Stimulated activated CD4-positive, alpha-beta T cell treated with anti-CD3 and anti-CD28 coated beads, Interleukin-1b, Interleukin-23, amount 100 ng/mL, for 24 hours (primary cell): ENCODE measurements around the gene C19orf81.
"Not testable (repeated sequence)": the region's sequence is repeated elsewhere in the genome, so short reads cannot be mapped to it uniquely, and the experiment has no call there.

ENCODE experiments used
- DNase-seq, 4 experiments: peaks; one replicate each; pipeline ENCODE4 v3.0.0-alpha.2; 2020; ENCODE audit warnings: low read depth in 4 of 4, low spot score in 1 of 4

The C19orf81 gene

GRCh38 chr19:50649433-50650391 is at the start of gene C19orf81:
Gene C19orf81, plus strand, starts transcription at chr19:50649445. Its CDS starts 0 bp downstream, at chr19:50649445.
- DNase-seq: no peak

DNA sequence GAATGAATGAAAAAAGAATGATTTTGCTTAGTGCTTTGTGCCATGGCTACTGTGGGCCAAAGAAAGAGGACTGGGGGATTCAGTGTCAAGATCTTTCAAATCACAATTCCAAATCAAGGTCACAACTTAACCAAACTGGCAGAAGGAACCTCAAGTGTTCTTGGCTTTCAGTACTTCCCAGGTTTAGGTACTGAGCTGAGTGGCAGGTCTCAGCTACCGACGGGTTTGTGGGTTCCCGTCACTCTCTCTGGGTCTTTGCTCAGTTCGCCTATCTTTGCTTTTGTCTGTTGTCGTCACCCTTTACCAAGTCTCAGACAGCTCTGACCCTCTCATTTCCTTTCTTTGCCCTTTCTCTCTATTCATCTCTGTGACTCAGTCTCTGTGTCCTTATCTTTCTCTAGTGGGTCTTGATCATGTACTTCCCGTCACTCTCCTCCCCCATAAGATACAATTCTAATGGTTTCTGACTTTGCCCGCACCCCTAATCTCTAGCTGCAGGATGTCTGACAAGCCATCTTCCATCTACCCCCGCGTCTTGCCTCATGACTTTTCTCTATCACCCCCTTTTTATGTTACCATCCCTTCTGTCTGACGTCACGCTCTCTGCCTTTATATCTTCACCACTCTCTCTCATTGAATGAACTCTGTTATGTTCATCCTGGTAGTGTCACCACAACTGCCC is 47.7 kb upstream of the C19orf81 start:
- no peak for DNase-seq

DNA sequence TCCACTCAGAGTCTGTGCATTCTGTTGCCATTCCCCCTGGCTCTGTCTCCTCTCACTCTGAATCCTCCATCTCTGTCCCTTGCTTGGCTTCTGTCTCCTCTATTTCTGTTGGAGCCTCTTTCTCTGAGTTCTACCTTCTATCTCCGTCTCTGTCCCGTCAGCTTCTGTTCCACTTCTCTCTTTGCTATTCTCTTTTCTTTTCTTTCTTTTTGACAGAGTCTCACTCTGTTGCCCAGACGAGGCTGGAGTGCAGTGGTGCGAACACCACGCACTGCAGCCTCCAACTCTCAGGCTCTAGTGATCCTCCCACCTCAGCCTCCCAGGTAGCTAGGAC is 47.2 kb upstream of the C19orf81 start:
- DNase-seq: no peak

- DNase-seq: no peak
Observed at GRCh38 chr19:50602496-50602895, 46.7 kb upstream of the C19orf81 start.

GRCh38 chr19:50602935-50603334 is 46.3 kb upstream of the C19orf81 start:
- DNase-seq: no peak

DNA sequence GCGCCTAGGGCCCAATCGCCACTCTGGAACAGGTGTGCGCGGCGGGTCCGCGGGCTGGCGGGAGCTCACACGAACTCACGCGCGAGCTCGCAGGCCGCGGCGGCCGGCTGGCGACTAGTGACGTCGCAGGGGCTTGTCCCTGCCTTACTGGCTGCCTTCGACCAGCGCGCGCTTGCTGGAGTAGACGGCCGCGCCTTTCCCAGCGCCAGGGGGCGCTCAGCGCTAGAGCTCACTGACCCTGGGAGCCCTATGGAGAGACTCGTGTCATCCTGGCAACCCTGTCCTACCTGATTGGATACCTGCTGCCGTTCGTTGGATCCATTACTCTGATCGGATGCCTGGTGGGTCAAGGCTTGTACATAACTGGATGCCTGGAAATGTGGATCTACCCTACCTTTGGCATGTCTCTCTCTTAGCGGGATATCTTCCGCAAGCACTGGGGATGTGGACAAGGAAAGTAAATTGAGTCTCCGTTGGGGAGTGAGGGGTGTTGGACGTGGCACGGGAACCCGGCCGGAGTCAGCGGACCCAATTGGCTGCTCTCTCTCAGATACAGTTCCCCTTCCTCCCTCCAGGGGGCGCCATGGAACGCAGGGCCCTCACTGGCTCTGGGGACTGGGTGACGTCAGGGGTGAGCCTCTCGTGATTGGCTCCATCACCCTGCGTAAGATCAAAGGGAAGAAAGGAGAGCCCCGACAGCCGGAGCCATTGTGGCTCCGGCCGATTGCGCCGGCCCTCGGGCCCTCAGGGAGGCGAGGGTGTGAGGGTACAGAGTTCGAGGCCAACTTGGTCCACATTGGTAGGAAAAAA is 44.8 kb upstream of the C19orf81 start:
- DNase-seq: not testable (repeated sequence)

- DNase-seq: not testable (repeated sequence)
Observed at GRCh38 chr19:50606059-50606836, 43.0 kb upstream of the C19orf81 start.

DNA sequence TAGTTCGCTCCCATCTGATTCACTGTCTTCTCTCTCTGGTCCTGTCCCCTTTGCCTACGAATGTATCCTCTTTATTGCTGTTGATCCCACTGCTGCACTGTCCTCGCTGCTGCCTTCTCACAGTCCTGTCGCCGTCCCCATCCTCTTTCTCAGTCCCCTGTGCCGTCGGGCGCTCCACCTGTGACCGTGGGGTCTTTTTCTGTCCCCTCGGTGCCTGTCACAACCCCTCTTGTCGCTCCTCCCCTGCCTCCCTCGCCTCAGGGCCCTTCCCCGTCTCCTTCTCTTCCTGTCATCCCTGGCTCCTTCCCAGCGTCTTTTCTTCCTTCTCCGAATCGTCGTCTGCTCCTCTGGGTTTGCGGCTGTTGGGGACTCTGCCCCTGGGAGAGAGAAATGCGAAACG is 41.9 kb upstream of the C19orf81 start:
- DNase-seq: no peak

GRCh38 chr19:50607874-50608785 is 41.1 kb upstream of the C19orf81 start:
- peak; percentile 39 to 80 (median 56) for DNase-seq

GRCh38 chr19:50612504-50613404 is 36.5 kb upstream of the C19orf81 start:
- DNase-seq: not testable (repeated sequence)

DNA sequence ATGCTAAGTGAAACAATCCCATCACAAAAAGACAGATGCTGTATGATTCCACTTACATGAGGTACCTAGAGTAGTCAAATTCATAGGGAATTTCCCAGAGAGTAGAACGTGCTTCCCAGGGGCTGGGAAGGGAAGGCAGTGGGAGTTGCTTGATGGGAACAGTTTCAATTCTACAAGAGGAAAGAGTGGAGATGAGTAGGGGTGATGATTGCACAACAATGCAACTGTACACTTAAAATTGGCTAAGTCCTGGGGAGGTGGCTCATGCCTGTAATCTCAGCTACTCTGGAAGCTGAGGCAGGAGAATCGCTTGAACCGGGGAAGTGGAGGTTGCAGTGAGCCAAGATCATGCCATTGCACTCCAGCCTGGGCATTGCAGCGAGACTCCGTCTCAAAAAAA is 30.9 kb upstream of the C19orf81 start:
- not testable (repeated sequence) for DNase-seq

- DNase-seq: not testable (repeated sequence)
Observed at GRCh38 chr19:50619184-50619583, 30.1 kb upstream of the C19orf81 start.

DNA sequence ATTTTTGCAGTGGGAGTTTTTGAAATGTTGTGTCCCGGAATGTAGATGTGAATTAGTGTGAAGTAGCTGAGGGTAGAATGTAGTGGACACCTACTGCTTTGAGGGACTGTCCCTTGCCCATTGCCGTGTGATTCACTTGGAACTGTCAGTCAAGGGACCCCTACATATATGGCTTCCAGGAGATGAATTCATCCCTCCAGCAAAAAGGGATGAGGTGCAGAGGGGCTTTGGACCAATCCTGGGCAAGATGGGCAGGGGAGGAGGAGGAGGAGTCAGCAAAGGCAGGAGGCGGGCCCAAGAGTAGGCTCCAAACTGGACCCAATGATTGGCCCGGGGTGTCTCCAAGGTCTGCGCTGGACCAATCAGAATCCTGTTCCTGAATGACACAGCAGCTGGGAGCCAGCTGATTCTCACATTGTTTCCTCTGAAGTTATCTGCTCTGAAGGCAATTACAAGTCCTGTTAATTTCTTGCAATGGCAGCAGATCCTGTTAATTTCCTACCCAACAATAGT is 28.8 kb upstream of the C19orf81 start:
- DNase-seq: not testable (repeated sequence)

GRCh38 chr19:50624949-50625600 is 24.2 kb upstream of the C19orf81 start:
- no peak for DNase-seq

GRCh38 chr19:50626011-50626410 is 23.2 kb upstream of the C19orf81 start:
- no peak for DNase-seq

GRCh38 chr19:50626795-50627194 is 22.4 kb upstream of the C19orf81 start:
- DNase-seq: no peak

DNA sequence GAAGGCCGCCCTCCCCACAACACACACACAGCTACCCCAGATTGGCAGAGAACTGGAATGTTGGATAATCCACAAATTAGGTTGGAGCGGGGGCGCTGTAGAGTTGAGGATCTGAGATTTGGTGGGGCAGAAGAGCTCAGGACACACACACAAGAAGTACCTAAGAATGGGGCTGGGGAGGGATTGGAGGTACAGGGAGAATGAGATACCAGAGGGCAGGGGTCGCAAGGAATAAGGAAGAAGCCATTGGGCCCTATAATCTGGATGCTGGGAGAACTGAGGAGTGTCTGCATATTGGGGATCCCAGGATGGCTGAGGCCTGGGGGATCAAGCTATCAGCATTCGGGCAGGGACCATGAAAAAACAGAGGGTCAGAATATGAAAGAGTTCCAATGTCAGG is 21.1 kb upstream of the C19orf81 start:
- no peak for DNase-seq

DNA sequence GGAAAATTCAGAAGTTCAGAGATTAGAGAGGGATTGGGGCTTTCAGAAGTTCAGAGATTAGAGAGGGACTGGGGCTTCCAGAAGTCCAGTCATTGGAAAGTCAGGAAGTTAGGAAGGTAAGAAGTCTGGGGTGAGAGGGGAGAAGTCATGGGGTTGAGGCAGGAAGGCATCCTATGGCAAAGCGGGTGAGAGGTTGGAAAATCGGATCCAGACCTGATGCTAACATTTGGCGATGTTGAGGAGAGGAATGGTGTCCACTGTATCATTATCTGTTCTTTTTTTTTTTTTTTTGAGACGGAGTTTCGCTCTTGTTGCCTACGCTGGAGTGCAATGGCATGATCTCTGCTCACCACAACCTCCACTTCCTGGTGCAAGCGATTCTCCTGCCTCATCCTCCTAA is 20.7 kb upstream of the C19orf81 start:
- DNase-seq: no peak
